Stimulated activated CD8-positive, alpha-beta memory T cell treated with anti-CD3 and anti-CD28 coated beads, Interleukin-12 subunit alpha, Interleukin-12 subunit beta, amount 100 ng/mL, for 4 hours (primary cell): Measurements from ENCODE around the gene PTPRR.
"Not testable (repeated sequence)": the region's sequence is repeated elsewhere in the genome, so short reads cannot be mapped to it uniquely, and the experiment has no call there.

Source experiments
- DNase-seq: peaks from one replicate; pipeline ENCODE4 v3.0.0-alpha.2; 2020; ENCODE audit warnings: low read depth

The PTPRR gene

DNA sequence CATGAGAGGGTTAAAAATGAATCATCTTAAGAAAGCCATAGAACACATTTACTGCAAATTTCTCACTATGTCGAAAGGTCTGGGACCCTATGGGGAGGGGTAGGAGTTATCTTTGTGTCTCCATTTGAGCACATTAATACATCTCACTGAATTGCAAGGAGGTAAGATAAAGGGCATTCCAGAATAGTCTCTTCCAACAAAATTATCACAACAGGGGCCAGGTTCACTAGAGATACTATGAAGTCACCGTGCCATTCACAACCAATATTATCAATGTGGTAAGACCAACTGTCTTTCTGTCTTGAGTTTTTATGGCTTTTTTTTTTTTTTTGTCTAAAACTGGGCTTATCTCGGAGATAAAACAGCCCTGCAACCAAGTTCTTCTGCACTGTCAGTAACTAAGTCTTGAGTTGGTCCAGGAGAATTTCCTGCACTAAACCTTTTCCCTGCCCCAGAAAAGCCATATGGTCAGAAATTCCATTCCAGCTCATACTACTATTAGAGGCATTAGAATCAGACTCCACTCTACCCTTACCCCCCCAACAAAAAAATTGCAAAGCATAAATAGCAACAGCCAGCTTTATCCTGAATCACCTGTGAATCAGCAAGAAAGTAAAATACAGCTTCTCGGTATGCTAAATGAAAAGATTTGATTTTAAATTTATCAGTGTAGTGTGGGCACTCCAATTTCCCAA, 79.7 kb downstream of the PTPRR start:
- DNase-seq = no peak

DNA sequence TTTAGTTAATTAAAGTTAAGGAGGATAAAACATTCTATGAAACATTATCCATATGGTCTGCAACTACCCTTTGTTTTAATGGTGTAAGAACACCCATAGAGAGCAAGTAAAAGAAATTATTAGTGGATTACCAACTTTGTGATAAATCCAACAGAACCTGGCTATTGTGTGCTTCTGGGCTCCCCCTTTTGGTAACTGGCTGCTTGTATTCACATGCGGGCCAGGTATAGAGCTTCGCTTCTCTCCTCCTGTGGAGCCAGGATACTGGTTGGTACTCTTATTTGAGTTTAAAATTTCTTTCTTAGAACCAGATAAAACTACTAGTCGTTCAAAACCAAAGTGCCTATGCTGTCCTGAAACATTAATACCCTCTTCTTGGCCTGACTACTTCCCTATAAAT, 81.0 kb downstream of the PTPRR start:
- no peak for DNase-seq

DNA sequence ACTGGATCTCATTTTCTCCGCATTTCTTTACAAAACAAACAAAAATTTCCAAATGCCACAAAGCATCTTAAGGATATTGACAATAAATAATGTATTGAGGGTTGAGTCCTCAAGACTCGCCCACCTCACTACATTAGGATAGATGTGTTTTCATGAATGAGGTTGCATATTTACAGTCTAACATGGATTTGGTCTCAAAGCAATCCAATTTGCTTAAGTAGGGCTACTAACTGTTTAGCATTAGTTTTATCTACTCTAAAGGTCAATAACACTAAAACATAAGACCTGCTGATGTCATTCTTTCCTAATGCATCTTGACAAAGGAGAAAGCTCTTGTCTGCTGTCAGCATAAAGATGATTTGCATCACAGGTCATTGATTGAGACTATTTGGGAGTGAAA, 82.4 kb downstream of the PTPRR start:
- no peak for DNase-seq

DNA sequence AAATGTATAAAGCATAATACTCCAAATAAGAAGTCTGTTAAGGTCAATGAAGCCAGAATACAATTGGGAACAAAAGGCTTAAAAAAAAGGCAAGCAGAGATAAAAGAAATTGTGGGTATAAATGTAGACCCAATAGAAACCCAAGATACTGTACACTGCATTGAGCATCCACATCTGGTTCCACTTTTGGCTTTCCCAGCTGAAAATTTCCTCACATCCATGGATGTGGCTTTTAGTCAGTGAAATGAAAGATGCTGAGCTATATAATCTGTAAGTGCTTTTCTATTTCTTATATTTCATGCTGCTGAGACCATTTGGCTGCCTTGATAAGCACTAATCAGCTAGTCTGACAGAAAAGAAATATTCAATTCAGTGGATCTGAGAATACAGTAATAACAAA, 83.5 kb downstream of the PTPRR start:
- DNase-seq = no peak

DNA sequence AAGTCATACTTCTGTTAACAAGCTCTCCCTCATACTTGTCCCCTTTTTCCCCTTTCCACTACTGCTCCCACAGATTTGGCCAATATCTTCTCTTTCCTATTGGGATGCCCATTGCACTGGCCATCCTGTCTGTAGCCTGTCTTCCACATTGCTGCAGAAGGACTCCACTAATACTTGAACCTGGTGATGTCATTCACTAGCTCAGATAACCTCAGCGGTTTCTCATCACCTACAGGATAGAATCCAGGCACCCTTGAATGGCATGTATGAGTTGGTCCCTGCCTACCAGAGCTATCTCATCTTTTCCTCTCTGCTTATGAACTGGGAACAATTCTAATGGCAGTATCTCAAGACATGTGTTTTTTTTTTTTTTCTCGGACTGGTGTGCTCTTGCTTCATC, 84.6 kb downstream of the PTPRR start:
- DNase-seq = no peak

DNA sequence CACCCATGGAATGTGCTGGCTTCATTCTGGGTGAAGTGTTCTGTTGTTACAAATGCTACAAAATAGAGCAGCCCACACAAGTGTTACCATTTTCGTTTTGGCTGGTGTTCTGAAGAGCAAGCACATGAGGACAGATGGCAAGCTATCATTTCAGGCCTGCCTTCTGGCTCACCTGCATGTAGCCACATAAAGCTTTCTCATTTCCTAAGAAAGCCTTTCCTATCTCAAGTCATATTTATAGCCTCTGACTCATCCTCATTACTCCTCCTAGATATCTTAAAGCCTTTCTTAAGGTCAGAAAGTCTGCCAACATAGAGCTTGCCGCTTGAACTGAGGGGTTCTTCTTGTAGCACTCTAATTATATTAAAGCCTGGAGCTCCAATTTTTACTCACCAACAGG, 89.0 kb downstream of the PTPRR start:
- DNase-seq = no peak

DNA sequence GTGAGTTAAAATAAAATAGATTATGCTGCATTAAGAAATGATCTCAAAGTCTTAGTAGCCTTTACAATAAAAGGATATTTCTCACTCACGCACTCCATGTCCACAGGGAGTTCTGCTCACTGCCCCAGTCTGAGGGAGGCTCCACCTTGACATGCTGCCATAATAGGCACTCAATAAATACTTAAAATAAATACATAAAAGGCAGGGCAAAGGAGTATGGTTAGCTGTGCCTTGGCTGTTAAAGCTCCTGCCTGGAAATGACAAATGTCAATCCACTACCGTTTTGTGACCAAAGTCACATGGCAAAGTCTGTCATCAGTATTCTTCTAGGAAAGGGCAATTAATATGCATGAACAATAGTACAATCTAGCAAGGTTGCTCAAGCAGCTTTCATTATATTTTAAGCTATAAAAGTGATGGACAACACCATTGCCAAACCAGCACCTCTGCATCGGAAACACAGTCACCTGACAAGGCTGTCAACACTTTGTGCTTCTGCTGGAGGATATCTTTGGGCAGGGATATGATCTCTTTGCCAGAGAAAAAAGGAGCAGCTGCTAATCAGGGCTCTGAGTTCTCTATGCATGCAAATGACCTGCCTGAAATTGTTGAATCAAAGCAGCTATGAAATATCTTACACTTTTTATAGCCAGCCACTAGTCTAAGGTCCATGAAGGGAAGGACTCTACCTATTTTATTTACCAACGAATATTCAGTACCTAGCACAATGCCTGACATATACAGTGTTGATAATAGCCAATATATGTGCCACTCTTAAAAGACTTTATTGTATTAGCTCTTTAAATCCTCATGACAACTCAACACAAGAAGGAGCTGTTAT, 90.1 kb downstream of the PTPRR start:
- no peak for DNase-seq

DNA sequence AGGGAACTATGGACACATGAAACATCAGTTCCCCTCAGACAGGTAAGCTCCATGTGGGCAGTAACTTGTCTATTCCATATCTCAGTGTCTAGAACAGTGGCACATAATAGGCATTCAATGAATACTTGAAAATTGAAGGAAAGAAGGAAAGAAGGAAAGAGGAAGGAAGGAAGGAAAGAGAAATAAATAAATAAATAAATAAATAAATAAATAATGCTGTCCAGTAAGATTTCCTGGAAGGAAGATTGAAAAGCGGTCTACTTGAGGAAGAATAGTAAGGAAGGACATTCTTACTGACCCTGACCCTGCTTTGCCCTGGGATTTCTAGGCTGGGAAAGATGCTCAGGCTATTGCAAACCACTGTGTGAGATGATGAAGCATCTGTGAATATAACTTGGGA, 91.5 kb downstream of the PTPRR start:
- DNase-seq = no peak

DNA sequence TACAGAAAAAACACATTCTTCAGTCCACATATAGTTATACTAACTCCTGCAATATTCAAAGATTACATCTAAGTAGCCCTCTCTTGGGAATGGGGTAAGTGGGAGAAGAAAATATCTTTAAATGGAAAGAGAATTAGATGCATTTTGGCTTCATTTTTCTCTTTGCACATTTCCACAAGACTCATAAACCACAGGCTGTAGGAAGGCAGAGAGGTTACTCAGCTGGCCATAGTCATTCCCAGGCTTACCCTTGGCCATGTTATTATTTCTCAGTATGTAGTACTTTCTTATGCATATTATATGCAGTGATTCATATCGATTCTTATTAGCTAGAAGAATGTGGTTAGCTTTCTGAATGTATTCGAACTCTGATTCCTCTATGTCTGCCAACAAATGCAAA, 92.2 kb downstream of the PTPRR start:
- no peak for DNase-seq

DNA sequence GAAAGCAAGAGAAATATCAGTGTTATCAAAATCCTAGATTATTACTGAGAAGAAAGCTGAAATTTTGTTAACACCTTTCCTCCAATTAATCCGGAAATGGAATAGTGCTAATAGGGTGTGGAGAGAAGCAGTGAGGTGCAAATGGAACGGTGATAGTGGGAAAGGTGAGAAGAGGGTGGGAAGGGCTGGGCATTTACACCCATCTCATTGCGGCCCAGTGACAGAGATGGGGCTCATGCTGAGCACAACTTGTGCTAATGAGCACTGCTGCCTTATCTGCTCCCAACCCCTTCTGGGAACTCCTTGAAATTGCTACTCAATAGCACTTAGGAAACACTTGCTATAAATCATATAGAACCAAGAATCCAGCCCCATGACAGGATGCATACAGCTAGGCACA, 94.4 kb downstream of the PTPRR start:
- no peak for DNase-seq

DNA sequence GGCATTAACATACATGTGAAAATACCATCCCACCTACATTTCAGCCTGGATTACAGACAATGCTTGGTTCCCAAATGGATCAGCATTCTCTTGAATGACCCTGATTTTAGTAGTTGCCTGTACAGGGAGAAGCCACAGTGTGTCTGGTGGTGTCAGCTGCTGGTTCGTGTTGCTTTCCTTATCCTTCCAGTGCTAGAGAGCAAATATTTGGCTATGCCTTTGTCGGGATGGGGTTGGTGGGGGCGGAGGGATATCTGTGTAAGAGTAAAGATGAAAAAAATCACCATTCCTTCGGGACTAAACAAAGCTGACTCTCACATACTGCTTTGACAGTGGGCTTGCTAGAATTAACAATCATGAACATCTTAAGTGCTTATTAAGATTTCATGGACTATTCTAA, 96.0 kb downstream of the PTPRR start:
- no peak for DNase-seq

DNA sequence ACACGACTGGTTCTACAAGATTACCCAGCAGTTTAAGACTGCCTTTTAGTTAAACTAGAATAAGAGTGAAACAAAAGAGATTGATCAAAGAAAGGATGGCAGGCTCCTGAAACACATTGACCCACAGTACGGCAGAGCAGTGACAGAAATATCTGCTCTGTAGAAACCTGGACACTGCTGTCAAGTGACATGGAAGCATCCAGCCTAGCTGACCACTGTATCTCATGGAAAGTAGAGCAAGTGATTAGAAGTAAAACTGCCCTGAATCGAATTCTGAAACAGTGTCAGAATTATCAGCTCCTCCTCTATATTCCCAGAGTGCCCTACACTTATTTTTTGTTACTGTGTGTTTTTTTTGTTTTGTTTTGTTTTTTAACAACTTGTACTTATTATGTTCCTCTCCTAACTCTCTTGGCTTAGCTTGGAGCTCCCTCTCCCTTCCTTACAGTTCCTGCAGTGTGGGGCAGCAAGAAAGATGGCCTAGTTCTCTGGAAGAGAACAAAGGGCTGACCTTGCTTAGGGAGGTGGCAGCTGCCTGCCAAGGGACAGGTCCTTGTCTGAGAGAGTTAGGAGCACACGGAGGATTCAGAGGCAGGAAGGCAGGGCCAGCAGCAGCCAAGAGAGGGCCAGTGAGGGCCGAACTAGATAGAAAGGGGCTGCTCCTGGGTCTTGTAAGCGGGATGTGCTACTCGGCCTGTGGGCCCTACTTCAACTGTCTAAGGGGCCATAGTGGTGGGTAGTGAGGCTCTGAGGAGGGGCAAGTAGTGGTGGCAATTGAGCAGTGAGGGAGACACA, 97.2 kb downstream of the PTPRR start:
- DNase-seq = no peak

DNA sequence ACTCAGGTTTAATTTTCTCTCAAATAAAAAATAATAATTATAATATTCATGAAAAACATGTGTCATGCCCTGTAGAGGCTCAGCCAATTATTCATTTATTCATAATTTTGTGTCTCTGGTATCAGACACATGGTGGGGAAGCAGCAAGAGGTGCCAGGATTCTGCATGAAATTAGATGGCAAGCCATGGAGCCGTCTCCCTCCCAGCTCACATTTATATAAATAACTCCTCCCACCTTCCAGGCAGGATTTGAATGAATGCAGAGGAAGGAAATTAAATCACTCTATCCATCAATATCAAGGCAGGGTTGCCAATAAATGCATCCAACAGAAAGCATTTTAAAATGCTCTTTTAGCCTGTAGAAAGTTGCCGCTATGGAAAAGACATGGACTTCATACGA, 98.1 kb downstream of the PTPRR start:
- no peak for DNase-seq

DNA sequence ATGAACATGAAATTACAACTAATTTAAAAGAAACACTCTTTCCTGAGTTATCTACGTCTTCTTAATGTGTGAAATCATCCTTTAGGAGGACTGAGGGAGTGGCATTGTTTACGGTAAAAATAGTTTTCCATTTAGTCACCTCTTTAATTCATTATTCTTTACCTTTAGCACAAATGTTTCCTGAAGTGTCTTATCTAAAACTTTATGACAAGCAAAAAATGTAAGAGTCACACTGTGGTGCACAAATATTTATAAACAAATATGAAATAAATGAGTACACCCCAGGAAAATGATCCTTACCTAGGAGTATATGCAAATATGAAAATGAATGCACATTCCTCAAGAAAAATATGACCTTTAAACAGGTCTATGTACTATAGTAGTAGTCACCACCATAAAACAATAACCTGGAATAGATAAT, 104.6 kb downstream of the PTPRR start:
- DNase-seq = no peak

DNA sequence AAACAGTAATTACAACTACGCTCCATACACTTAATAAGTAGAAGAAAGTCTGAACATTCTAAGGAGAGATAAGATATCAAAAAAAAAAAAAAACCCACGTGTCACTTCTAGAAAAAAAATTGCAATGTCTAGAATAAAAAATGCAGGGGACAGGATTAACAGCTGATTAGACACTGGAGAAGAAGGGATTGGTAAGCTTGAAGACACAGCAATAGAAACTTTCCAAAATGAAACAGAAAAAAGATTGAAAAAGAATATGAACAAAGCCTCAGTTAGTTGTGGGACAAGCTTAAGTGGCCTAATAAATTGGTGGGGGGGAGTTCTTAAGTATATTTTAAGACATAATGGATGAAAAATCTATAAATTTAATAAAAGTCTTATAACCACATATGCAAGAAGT, 105.5 kb downstream of the PTPRR start:
- DNase-seq = no peak

DNA sequence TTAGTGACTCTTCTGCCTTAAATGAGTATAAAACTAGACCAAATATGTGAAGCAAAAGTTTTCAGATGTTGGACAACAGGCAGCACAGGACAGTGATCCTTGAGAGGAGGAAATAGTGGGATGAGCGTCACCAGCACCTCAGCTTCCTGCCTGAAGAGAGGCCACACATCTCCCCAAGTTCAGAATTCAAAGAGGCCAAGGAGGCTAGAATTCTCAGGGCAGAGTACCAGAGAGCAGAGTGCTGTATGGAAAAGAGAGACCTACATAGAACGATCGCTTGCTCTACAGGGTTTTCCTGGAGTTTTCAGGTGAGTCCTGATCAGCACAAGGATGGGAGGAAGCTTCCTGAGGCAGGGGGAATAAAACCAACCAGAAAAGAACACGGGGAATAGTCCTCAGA, 107.0 kb downstream of the PTPRR start:
- DNase-seq = no peak

DNA sequence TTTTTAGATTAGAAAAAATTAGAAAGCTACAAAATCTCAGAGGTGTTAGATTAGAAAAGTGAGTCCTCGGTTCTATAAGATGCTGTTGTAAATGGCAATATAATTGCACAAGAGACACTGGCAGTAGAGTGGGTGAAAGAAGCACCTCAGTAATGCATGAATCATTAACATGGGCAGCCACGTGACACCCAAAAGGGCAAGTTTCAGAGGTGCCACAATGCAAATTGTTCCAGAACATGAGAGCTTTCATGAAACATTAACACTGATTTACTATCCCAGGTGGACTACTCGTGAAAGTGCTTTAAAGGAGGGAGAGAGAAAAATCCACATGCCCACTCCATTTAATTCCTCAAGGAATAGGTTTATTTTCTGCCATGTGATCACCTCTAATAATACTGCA, 108.4 kb downstream of the PTPRR start:
- no peak for DNase-seq

DNA sequence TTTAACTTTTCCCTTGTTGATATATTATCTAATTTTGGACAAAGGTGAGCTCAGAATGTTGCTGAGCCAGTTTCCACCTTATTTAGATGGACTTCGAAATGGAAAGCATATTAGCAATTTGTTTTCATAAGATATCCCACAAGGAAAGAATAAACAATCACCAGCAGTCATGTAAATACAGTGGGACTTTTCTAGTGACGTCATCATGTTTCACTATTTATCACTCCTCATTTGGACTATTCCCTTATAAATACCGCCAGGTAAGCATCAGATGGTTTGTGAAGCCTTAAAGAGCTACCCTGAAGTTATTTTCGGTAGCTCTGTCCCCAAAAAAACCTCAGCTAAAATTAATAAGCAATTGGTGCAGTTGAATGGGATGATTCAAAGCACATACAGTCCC, 110.7 kb downstream of the PTPRR start:
- no peak for DNase-seq

DNA sequence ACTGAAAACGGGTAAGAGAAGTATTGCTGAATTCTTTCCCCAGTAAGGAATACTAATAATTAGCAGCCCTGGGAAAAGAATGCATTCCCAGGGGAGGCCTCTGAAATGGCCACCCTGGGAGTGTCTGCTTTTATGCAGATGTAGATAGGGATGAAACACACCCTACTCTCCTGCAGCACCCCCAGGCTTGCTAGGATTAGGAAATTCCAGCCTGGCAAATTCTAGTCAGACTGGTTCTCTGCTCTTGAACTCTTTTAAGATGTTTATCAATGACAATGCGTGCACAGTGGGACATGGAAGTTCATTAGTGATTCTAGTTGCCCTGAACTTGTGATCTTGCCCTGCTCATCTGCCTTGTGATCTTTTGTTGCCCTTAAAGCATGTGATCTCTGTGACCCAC, 112.5 kb downstream of the PTPRR start:
- DNase-seq = not testable (repeated sequence)

DNA sequence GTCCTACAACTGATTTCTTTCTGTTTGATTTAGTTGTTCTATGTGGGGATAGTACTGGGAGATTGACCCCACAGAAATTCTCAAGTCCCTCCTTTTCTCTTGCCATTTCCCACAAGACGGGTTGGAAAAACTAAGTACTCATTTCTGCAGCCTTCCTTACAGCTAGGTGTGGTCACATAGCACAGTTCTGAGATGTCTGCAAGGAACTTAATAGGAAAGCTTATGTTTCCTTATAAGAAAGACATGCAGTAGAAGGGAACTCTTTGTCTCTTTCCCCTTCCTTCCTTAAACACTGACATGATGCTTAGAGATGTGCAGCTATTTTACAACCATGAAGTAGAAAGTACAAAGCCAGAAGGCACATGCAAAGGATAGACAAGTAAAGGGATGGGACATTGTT, 113.7 kb downstream of the PTPRR start:
- no peak for DNase-seq

DNA sequence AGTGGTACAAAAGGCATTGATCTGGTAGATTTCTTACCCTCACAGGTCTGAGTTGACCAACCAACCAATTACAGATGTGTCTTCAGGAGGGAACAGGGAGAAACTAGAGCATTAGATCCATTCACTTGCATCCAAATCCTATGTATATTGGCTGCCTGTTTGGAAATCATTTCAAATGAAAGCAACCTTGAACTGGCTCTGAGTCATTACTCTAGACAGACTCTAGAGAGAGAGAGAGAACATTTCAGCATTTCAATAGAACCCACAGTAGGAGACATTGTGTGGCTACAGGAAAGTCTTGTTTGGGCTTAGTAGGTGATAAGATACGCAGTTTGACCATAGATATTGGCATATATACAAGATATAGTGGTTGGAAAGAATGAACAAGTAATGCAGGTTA, 114.5 kb downstream of the PTPRR start:
- DNase-seq = no peak

DNA sequence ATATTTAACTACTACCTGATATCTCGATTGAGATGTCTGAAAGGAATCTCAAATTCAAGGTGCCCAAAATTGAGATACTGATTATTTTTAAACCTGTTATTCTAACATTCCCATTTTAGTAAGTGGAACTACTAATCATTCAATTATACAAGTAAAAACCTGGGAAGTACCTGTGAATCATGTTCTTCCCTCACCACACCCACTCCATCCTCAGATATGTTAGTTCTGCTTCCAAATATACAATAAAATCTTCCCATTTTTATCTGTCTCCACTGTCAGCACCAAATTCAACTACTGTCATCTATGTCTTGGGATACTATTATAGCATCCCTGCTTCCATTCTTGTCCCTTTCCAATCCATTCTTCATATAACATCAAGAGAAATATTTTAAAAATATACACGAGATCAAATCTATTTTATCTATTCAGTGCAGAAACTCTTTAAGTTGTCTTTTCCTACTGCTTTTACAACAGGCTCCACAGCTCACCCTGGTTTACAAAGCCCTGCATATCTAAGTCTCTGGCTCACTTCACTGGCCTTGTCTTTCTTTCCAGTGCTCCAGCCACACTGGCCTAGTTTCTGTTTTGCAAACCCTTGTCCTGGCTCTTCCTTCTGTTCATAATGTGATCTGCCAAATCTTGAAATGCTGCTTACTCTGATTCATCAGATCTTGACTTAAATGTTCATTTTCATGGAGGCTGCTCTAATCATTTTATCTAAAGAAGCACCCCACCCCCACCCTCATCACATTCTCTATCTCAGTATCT, 122.3 kb downstream of the PTPRR start:
- no peak for DNase-seq
